Measurements from ENCODE around the gene ADGRB3. TPM values are rescaled to one million over a fixed set of nuclear protein-coding genes. Genes with fewer than 3 reads are reported as not detected.

The ADGRB3 gene
- total RNA-seq, 1 donor from 2014 or later = 2.4 TPM

DNA sequence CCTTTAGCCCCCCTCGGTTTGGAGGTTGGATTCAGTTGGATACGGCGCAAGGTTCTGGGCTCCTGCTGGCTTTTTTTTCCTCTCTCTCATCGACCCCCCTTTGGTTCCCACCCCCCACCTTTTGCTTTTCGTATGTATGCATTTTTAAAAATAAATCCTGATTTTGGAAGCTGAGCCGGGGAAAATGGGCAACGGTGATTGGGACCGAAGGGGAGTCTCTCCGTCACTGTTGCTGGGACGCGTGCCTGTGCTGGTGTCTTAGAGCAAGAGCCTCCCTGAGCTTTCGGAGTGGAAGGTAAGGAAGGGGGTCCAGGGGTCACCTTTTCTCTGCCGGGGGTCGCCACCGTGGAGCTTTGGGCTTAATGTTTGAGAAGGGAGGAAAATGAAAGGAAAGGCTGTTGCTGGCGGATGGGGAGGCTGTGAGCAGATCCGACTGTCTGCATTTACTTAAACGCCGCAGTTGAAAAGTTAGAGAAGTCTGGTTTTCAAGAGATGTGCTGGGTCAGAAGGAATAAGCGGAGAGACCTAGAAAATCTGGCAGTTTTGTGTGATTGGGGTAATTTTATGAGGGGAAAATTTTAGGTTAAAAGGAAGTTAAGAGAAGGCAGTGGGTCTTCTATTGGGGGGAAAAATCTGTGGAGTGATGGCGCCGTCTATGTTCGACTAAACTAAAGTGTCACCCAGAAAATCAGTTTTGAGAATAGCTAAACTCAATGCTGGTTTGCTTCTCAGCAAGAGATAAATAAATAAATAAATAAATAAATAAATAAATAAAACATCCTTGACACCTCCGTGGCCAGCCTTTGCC lies 828 bp downstream of the ADGRB3 start:
- DNase-seq (ENCODE audit: low spot score) = peak; percentile 27
- Mint-ChIP-seq H3K36me3 (ENCODE audit: low read depth, unreplicated experiment) (peaks cover 3% of the 10 kb centered on the region), H3K27me3 (ENCODE audit: unreplicated experiment) (peaks cover 16% of the 10 kb centered on the region), H3K4me3 (ENCODE audit: unreplicated experiment) (peak overlapping the region; percentile 97), H3K4me1 (ENCODE audit: unreplicated experiment) (peaks cover 32% of the 10 kb centered on the region), H3K27ac (ENCODE audit: unreplicated experiment) (peak overlapping the region; percentile 22), H3K9me3 (ENCODE audit: unreplicated experiment) (no peaks in the 10 kb centered on the region)
- TF ChIP-seq, protein P1, sequence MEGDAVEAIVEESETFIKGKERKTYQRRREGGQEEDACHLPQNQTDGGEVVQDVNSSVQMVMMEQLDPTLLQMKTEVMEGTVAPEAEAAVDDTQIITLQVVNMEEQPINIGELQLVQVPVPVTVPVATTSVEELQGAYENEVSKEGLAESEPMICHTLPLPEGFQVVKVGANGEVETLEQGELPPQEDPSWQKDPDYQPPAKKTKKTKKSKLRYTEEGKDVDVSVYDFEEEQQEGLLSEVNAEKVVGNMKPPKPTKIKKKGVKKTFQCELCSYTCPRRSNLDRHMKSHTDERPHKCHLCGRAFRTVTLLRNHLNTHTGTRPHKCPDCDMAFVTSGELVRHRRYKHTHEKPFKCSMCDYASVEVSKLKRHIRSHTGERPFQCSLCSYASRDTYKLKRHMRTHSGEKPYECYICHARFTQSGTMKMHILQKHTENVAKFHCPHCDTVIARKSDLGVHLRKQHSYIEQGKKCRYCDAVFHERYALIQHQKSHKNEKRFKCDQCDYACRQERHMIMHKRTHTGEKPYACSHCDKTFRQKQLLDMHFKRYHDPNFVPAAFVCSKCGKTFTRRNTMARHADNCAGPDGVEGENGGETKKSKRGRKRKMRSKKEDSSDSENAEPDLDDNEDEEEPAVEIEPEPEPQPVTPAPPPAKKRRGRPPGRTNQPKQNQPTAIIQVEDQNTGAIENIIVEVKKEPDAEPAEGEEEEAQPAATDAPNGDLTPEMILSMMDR (IDR thresholded peaks at IDR 0.05; ENCODE audit: unreplicated experiment) = no peak

- Mint-ChIP-seq H3K36me3 (ENCODE audit: low read depth, unreplicated experiment) (peaks cover 3% of the 10 kb centered on the region), H3K9me3 (ENCODE audit: unreplicated experiment) (no peaks in the 10 kb centered on the region), H3K4me3 (ENCODE audit: unreplicated experiment) (peak overlapping the region; percentile 53)
These were observed 1.6 kb downstream of the ADGRB3 start for GRCh38 chr6:68636666-68637065.

GRCh38 chr6:68637071-68637470 lies 2.0 kb downstream of the ADGRB3 start:
- TF ChIP-seq, protein P1 (IDR thresholded peaks at IDR 0.05; ENCODE audit: unreplicated experiment) = no peak
- Mint-ChIP-seq H3K27ac (ENCODE audit: unreplicated experiment) (no peak overlapping the region), H3K27me3 (ENCODE audit: unreplicated experiment) (peaks cover 16% of the 10 kb centered on the region), H3K9me3 (ENCODE audit: unreplicated experiment) (no peaks in the 10 kb centered on the region), H3K36me3 (ENCODE audit: low read depth, unreplicated experiment) (peaks cover 3% of the 10 kb centered on the region), H3K4me1 (ENCODE audit: unreplicated experiment) (peaks cover 32% of the 10 kb centered on the region), H3K4me3 (ENCODE audit: unreplicated experiment) (no peak overlapping the region)
- no peak for DNase-seq (ENCODE audit: low spot score)

More at GRCh38 chr6:68636666-68637065, 1.6 kb downstream of the ADGRB3 start:
- H3K4me1 Mint-ChIP-seq (ENCODE audit: unreplicated experiment) = peaks cover 32% of the 10 kb centered on the region
- no peak overlapping the region for H3K27ac Mint-ChIP-seq (ENCODE audit: unreplicated experiment)
- DNase-seq (ENCODE audit: low spot score) = no peak
- TF ChIP-seq, protein P1 (IDR thresholded peaks at IDR 0.05; ENCODE audit: unreplicated experiment) = no peak
- peaks cover 16% of the 10 kb centered on the region for H3K27me3 Mint-ChIP-seq (ENCODE audit: unreplicated experiment)

DNA sequence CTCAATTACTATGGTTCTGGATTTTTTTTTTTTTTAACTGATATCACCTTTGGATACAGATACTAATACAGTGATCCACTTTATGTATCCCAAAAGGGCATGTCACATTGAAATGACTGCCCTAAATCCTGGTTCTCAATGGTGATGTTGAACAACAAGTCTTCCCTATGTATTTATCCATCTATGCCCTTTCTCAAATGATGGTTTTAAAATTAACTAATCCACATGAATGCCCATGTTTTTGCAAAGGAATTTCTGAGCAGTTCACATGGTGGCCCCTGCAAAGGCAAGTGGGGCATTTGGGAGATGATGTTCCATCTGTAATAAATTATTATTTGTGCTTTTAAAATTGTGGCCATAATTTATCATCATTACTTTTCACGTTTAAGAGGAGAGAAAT lies 2.7 kb downstream of the ADGRB3 start:
- Mint-ChIP-seq H3K36me3 (ENCODE audit: low read depth, unreplicated experiment) (peaks cover 3% of the 10 kb centered on the region), H3K4me1 (ENCODE audit: unreplicated experiment) (peaks cover 32% of the 10 kb centered on the region), H3K9me3 (ENCODE audit: unreplicated experiment) (no peaks in the 10 kb centered on the region), H3K27me3 (ENCODE audit: unreplicated experiment) (peaks cover 16% of the 10 kb centered on the region), H3K4me3 (ENCODE audit: unreplicated experiment) (no peak overlapping the region), H3K27ac (ENCODE audit: unreplicated experiment) (no peak overlapping the region)
- TF ChIP-seq, protein P1 (IDR thresholded peaks at IDR 0.05; ENCODE audit: unreplicated experiment) = no peak
- DNase-seq (ENCODE audit: low spot score) = no peak

DNA sequence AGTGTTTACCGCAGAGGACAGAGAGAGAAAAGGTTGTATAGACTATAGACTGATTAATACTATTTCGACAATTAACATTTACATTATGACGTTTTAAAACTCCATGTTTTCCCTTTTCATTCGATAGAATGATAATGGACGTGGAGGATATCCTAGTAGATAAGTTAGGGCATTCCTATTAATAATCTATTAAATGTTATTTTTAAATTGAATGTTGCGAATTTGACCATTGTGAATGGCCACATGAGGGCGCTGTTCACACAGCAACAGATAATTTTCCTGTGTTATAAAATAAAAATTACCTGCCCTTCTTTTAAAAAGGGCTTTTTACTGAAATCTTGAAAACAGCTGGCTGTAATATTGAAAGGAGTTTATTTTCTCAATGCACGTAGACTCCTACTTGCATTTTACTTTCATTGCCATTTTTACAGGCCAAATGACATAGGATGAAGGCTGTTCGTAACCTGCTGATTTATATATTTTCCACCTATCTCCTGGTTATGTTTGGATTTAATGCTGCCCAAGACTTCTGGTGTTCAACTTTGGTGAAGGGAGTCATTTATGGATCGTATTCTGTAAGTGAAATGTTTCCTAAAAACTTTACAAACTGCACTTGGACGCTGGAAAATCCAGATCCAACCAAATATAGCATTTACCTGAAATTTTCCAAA lies 3.3 kb downstream of the ADGRB3 start:
- DNase-seq (ENCODE audit: low spot score) = peak; percentile 25
- Mint-ChIP-seq H3K4me3 (ENCODE audit: unreplicated experiment) (no peak overlapping the region), H3K36me3 (ENCODE audit: low read depth, unreplicated experiment) (peaks cover 3% of the 10 kb centered on the region), H3K27ac (ENCODE audit: unreplicated experiment) (no peak overlapping the region), H3K27me3 (ENCODE audit: unreplicated experiment) (peaks cover 16% of the 10 kb centered on the region), H3K9me3 (ENCODE audit: unreplicated experiment) (no peaks in the 10 kb centered on the region), H3K4me1 (ENCODE audit: unreplicated experiment) (peaks cover 37% of the 10 kb centered on the region)
- TF ChIP-seq, protein P1 (IDR thresholded peaks at IDR 0.05; ENCODE audit: unreplicated experiment) = peak; percentile 97
